HT1080 (cell line): Measurements from ENCODE around the gene PREPL. TPM values are rescaled to one million over a fixed set of nuclear protein-coding genes. Genes with fewer than 3 reads are reported as not detected.
A peak's percentile ranks its signal among the peaks of the same experiment; 100 is the strongest.

Experiments used
- DNase-seq: peaks from one replicate; pipeline ENCODE4 v3.0.0-alpha.2; 2015; ENCODE audit warnings: low read depth
- total RNA-seq: library from RNA; depleted of rRNA; stranded (reverse); fragments of >200 nt; shearing (Covaris generic); gene quantifications from 2 replicates; pipeline ENCODE4 v1.2.3, GENCODE V29; 2014

The PREPL gene
- total RNA-seq, 1 experiment from 2014 or later = 20.3 TPM

- DNase-seq = no peak
Measured at GRCh38 chr2:44296653-44297052, 64.6 kb downstream of the PREPL start.

- DNase-seq = no peak
Measured at GRCh38 chr2:44295633-44296359, 65.5 kb downstream of the PREPL start.

- no peak for DNase-seq
Measured at GRCh38 chr2:44295113-44295512, 66.2 kb downstream of the PREPL start.

GRCh38 chr2:44291281-44292248, 69.7 kb downstream of the PREPL start:
- peak; percentile 83 for DNase-seq

GRCh38 chr2:44290261-44290660, 71.0 kb downstream of the PREPL start:
- peak; percentile 62 for DNase-seq

- no peak for DNase-seq
Measured at GRCh38 chr2:44286884-44287638, 74.2 kb downstream of the PREPL start.

- DNase-seq = no peak
Measured at GRCh38 chr2:44286119-44286883, 75.0 kb downstream of the PREPL start.

GRCh38 chr2:44285174-44285573, 76.1 kb downstream of the PREPL start:
- DNase-seq = no peak

- DNase-seq = no peak
Measured at GRCh38 chr2:44283116-44283666, 78.1 kb downstream of the PREPL start.

- no peak for DNase-seq
Measured at GRCh38 chr2:44280869-44281268, 80.4 kb downstream of the PREPL start.

- DNase-seq = no peak
Measured at GRCh38 chr2:44277541-44277940, 83.8 kb downstream of the PREPL start.

- no peak for DNase-seq
Measured at GRCh38 chr2:44275927-44276303, 85.4 kb downstream of the PREPL start.

GRCh38 chr2:44273596-44273995, 87.7 kb downstream of the PREPL start:
- no peak for DNase-seq

GRCh38 chr2:44273076-44273475, 88.2 kb downstream of the PREPL start:
- no peak for DNase-seq

GRCh38 chr2:44271296-44271695, 90.0 kb downstream of the PREPL start:
- no peak for DNase-seq

GRCh38 chr2:44269831-44270230, 91.5 kb downstream of the PREPL start:
- no peak for DNase-seq

GRCh38 chr2:44267796-44268648, 93.3 kb downstream of the PREPL start:
- peak; percentile 38 for DNase-seq
